Mesenchymal stem cell (in vitro differentiated cells and primary cell): ENCODE data around the gene RBMS3.
A peak's percentile ranks its signal among the peaks of the same experiment; 100 is the strongest.

ENCODE experiments used
- DNase-seq: peaks from one replicate; pipeline ENCODE4 v3.0.0-alpha.2; 2013
- H2AFZ ChIP-seq: one replicate; pipeline ENCODE4 v1.6.1; 2013; ENCODE audit warnings: low read depth, mild to moderate bottlenecking, control low read depth, inconsistent platforms, low read length, moderate library complexity
- H2AK5ac ChIP-seq: 2 replicates; pipeline ENCODE4 v1.6.1; 2013; ENCODE audit warnings: low read length, moderate library complexity, mild to moderate bottlenecking, inconsistent platforms; ENCODE audit not compliant: severe bottlenecking
- H2BK120ac ChIP-seq: one replicate; pipeline ENCODE4 v1.6.1; 2013; ENCODE audit warnings: low read depth, mild to moderate bottlenecking, inconsistent platforms, low read length, moderate library complexity
- H2BK12ac ChIP-seq, 2 experiments: one replicate each; pipeline ENCODE4 v1.6.1; 2013; ENCODE audit warnings: inconsistent platforms in 2 of 2, low read length in 2 of 2, mild to moderate bottlenecking in 2 of 2, moderate library complexity in 2 of 2, control low read depth in 1 of 2
- H2BK15ac ChIP-seq: one replicate; pipeline ENCODE4 v1.6.1; 2013; ENCODE audit warnings: mild to moderate bottlenecking, low read depth, inconsistent platforms; ENCODE audit not compliant: poor library complexity, severe bottlenecking
- H2BK5ac ChIP-seq: 2 replicates; pipeline ENCODE4 v1.6.1; 2013; ENCODE audit warnings: low read depth, mild to moderate bottlenecking, low read length, control low read depth, inconsistent platforms; ENCODE audit not compliant: poor library complexity, severe bottlenecking
- H3K14ac ChIP-seq, 2 experiments: one replicate each; pipeline ENCODE4 v1.6.1; 2013; ENCODE audit warnings: inconsistent platforms in 2 of 2, low read length in 2 of 2, control low read depth in 1 of 2, mild to moderate bottlenecking in 1 of 2, moderate library complexity in 1 of 2
- H3K18ac ChIP-seq, 2 experiments: one replicate each; pipeline ENCODE4 v1.6.1; 2013; ENCODE audit warnings: inconsistent platforms in 2 of 2, low read length in 2 of 2, control low read depth in 1 of 2, low read depth in 1 of 2, mild to moderate bottlenecking in 1 of 2
- H3K23ac ChIP-seq, 2 experiments: one replicate each; pipeline ENCODE4 v1.6.1; 2013; ENCODE audit warnings: inconsistent platforms in 2 of 2, low read length in 2 of 2, mild to moderate bottlenecking in 2 of 2, moderate library complexity in 2 of 2, control low read depth in 1 of 2
- H3K27ac ChIP-seq: 2 replicates; pipeline ENCODE4 v1.5.1; 2013; ENCODE audit warnings: mild to moderate bottlenecking, moderate library complexity, low read length, control low read depth, inconsistent platforms; ENCODE audit not compliant: poor library complexity, severe bottlenecking
- H3K27me3 ChIP-seq, 2 experiments: 2 replicates each; pipeline versions ENCODE4 v1.6.1 to v1.7.0; 2013; ENCODE audit warnings: low read length in 2 of 2, mild to moderate bottlenecking in 2 of 2, moderate library complexity in 2 of 2, control low read depth in 1 of 2, inconsistent platforms in 1 of 2; ENCODE audit not compliant: control insufficient read depth in 1 of 2, insufficient read depth in 1 of 2
- H3K36me3 ChIP-seq, 2 experiments: 2 replicates each; pipeline versions ENCODE4 v1.6.1 to v1.7.0; 2013; ENCODE audit warnings: low read length in 2 of 2, control low read depth in 1 of 2, inconsistent platforms in 1 of 2, low read depth in 1 of 2, mild to moderate bottlenecking in 1 of 2; ENCODE audit not compliant: insufficient read depth in 2 of 2, control insufficient read depth in 1 of 2
- H3K4ac ChIP-seq, 2 experiments: one replicate each; pipeline ENCODE4 v1.6.1; 2013; ENCODE audit warnings: inconsistent platforms in 2 of 2, low read length in 2 of 2, mild to moderate bottlenecking in 2 of 2, moderate library complexity in 2 of 2, control low read depth in 1 of 2, low read depth in 1 of 2
- H3K4me1 ChIP-seq: 2 replicates; pipeline ENCODE4 v1.6.1; 2013; ENCODE audit warnings: low read depth, low read length, control low read depth; ENCODE audit not compliant: control insufficient read depth, insufficient read depth
- H3K4me2 ChIP-seq: 2 replicates; pipeline ENCODE4 v1.6.1; 2013; ENCODE audit warnings: low read length, mild to moderate bottlenecking, inconsistent platforms; ENCODE audit not compliant: poor library complexity, severe bottlenecking
- H3K4me3 ChIP-seq, 2 experiments: 2 replicates each; pipeline versions ENCODE4 v1.5.1 to v1.7.0; 2013; ENCODE audit warnings: low read length in 2 of 2, mild to moderate bottlenecking in 2 of 2, control low read depth in 1 of 2, low read depth in 1 of 2; ENCODE audit not compliant: insufficient read depth in 1 of 2
- H3K79me1 ChIP-seq: replicated peaks from 2 replicates; pipeline ENCODE4 v1.6.1; 2013; ENCODE audit warnings: mild to moderate bottlenecking, control low read depth, low read length, inconsistent platforms; ENCODE audit not compliant: poor library complexity, severe bottlenecking
- H3K9ac ChIP-seq: 2 replicates; pipeline ENCODE4 v1.7.0; 2013; ENCODE audit warnings: mild to moderate bottlenecking, low read length, moderate library complexity
- H3K9me3 ChIP-seq: 2 replicates; pipeline ENCODE4 v1.7.0; 2013; ENCODE audit warnings: mild to moderate bottlenecking, low read length; ENCODE audit not compliant: control insufficient read depth
- H4K8ac ChIP-seq: one replicate; pipeline ENCODE4 v1.6.1; 2013; ENCODE audit warnings: inconsistent platforms, mild to moderate bottlenecking, low read length, moderate library complexity
- H4K91ac ChIP-seq: one replicate; pipeline ENCODE4 v1.6.1; 2013; ENCODE audit warnings: mild to moderate bottlenecking, low read length, inconsistent platforms
- WGBS: methylation state at CpG from one replicate; pipeline ENCODE4 v1.1.7; 2013; ENCODE audit warnings: mixed read lengths; 5-methylcytosine and 5-hydroxymethylcytosine counted together

The RBMS3 gene

DNA sequence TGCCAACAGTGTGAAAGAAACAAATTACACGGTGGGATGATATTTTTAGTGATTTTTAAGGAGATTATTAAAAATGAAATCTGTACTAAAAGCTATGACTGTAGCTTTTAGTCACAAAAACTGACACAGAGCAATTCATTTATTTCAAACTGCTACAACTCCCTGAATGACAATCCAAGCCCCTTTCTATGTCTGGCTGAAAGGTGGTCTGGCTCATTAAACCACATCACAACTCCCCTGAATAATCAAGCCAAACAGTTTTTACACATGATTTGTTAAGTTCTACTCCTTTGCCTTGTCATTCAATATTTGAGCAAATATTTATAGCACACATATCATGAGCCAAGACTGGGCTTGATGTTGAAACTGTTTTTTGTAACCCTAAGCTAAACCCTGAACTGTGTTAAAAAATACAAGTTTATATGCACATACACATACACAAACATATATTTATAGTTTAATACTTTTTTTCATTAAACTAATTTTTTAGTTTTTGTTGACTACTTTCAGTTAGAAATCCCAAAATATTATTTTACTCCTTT is 125.5 kb downstream of the RBMS3 start:
- WGBS: 83% methylated on average over 1 of the region's 1 CpG

DNA sequence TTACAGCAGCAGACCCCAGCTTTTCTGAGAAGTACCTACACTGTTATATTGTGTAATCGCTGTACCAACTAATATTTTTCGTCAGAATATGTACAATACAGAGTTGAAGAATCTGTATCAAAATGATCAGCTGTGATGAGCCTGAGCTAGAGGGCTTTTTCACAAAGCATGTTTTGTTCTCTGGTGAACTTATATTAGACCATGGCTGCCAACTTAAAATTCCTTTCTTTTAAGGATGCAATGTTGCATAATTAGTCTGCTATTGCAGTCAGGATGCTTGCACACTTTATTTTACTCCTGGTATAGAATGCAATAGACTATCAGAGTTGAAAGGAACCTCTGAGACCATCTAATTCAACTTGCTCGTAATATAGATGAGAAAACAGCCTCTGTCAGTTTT is 127.8 kb downstream of the RBMS3 start:
- no peaks in the 10 kb centered on the region for H3K9me3 ChIP-seq
- no peaks in the 10 kb centered on the region for H3K27me3 ChIP-seq
- H4K91ac ChIP-seq: no peak overlapping the region
- no peak overlapping the region for H2AK5ac ChIP-seq
- no peak overlapping the region for H2BK12ac ChIP-seq
- H3K4me1 ChIP-seq: no peaks in the 10 kb centered on the region
- H3K9ac ChIP-seq: no peak overlapping the region
- no peaks in the 10 kb centered on the region for H3K36me3 ChIP-seq
- peaks cover 14% of the 10 kb centered on the region for H3K79me1 ChIP-seq
- DNase-seq: no peak
- H3K27ac ChIP-seq: no peak overlapping the region
- H3K4ac ChIP-seq: no peak overlapping the region
- no peak overlapping the region for H3K23ac ChIP-seq
- H2BK15ac ChIP-seq: no peak overlapping the region
- H2BK5ac ChIP-seq: no peak overlapping the region
- H3K4me2 ChIP-seq: no peak overlapping the region
- no peak overlapping the region for H2BK120ac ChIP-seq
- H3K4me3 ChIP-seq: no peak overlapping the region
- 100% methylated on average over 1 of the region's 3 CpGs for WGBS
- no peak overlapping the region for H2AFZ ChIP-seq
- no peak overlapping the region for H3K14ac ChIP-seq
- H4K8ac ChIP-seq: no peak overlapping the region
- H3K18ac ChIP-seq: no peak overlapping the region

More for the DNA sequence above, 125.5 kb downstream of the RBMS3 start:
- Histone ChIP-seq H2BK12ac (no peak overlapping the region), H3K14ac (no peak overlapping the region), H3K4me2 (no peak overlapping the region), H3K27ac (no peak overlapping the region), H2BK120ac (no peak overlapping the region), H2BK15ac (no peak overlapping the region), H3K4ac (no peak overlapping the region), H4K8ac (no peak overlapping the region), H2AK5ac (no peak overlapping the region), H3K18ac (no peak overlapping the region), H3K79me1 (peaks cover 11% of the 10 kb centered on the region), H2BK5ac (no peak overlapping the region), H3K23ac (no peak overlapping the region), H3K36me3 (no peaks in the 10 kb centered on the region), H2AFZ (no peak overlapping the region), H3K4me3 (no peak overlapping the region), H4K91ac (no peak overlapping the region), H3K4me1 (no peaks in the 10 kb centered on the region), H3K27me3 (no peaks in the 10 kb centered on the region), H3K9ac (peak overlapping the region; percentile 33), H3K9me3 (no peaks in the 10 kb centered on the region)
- DNase-seq: no peak

DNA sequence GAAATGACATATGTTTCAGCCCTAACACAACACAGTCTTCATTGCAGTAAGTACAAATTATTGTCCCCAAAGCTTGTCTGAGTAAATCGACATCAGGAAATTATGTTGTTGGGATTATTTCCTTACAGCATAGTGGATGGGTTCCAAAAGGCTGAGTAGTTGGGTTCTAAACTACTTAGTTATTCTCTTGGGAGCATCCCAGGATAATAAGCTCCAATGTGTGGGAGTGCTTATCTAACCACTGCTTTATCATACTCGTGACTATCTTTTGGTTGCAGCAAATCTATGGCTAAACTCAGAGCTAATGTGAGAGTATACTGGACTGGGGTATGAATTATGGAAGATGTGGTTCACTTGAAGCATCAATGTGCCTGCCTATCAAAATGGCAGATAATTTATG is 128.5 kb downstream of the RBMS3 start:
- no peak overlapping the region for H2BK12ac ChIP-seq
- H3K23ac ChIP-seq: no peak overlapping the region
- no peaks in the 10 kb centered on the region for H3K36me3 ChIP-seq
- no peaks in the 10 kb centered on the region for H3K4me1 ChIP-seq
- no peak overlapping the region for H2BK15ac ChIP-seq
- H3K9me3 ChIP-seq: no peaks in the 10 kb centered on the region
- H3K9ac ChIP-seq: no peak overlapping the region
- H3K4ac ChIP-seq: no peak overlapping the region
- no peak overlapping the region for H3K18ac ChIP-seq
- H2AK5ac ChIP-seq: no peak overlapping the region
- H3K79me1 ChIP-seq: peaks cover 14% of the 10 kb centered on the region
- H3K4me2 ChIP-seq: no peak overlapping the region
- no peak overlapping the region for H3K14ac ChIP-seq
- no peak overlapping the region for H4K91ac ChIP-seq
- no peak overlapping the region for H2AFZ ChIP-seq
- 89% methylated on average over 2 of the region's 2 CpGs for WGBS
- no peak overlapping the region for H2BK5ac ChIP-seq
- no peaks in the 10 kb centered on the region for H3K27me3 ChIP-seq
- DNase-seq: no peak
- H4K8ac ChIP-seq: no peak overlapping the region
- H3K27ac ChIP-seq: no peak overlapping the region
- no peak overlapping the region for H3K4me3 ChIP-seq
- H2BK120ac ChIP-seq: no peak overlapping the region

DNA sequence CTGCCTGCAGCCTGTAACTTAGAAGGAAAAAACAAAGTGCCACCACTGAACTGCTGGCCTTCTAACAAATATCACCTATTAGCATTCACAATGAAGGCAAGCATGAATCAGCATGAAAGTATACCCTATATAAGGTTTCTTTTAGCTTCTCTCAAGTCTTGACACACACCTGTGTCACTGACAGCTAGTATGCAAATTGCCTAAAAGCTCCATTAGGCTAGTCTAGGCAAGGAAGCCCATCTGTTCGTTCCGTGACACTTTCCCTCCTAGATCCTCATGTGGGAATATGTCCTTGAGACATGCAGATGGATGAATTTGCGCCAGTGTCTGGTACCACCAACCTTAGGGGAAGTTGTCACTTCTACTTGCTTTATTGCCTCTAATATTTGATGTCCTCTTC is 129.3 kb downstream of the RBMS3 start:
- Histone ChIP-seq H3K4ac (no peak overlapping the region), H3K18ac (no peak overlapping the region), H2BK5ac (no peak overlapping the region), H3K4me2 (no peak overlapping the region), H3K4me1 (no peaks in the 10 kb centered on the region), H2BK120ac (no peak overlapping the region), H3K27me3 (no peaks in the 10 kb centered on the region), H3K9ac (no peak overlapping the region), H3K79me1 (peaks cover 17% of the 10 kb centered on the region), H4K91ac (no peak overlapping the region), H3K27ac (no peak overlapping the region), H2BK12ac (no peak overlapping the region), H2AFZ (no peak overlapping the region), H3K4me3 (no peak overlapping the region), H2AK5ac (no peak overlapping the region), H2BK15ac (no peak overlapping the region), H3K14ac (no peak overlapping the region), H3K9me3 (no peaks in the 10 kb centered on the region), H3K23ac (no peak overlapping the region), H3K36me3 (no peaks in the 10 kb centered on the region), H4K8ac (no peak overlapping the region)
- DNase-seq: no peak
- WGBS: 96% methylated on average over 2 of the region's 3 CpGs
